AG10803 (cell line): ENCODE measurements around the gene TCF7L1.

Source experiments
- DNase-seq: peaks from one replicate; pipeline ENCODE4 v3.0.0; 2010; ENCODE audit warnings: low read depth
- H3K4me3 ChIP-seq: 2 replicates; pipeline ENCODE4 v1.5.1; 2011; ENCODE audit warnings: mild to moderate bottlenecking, low read length, control low read depth
- CTCF ChIP-seq: conservative IDR thresholded peaks from 2 replicates; pipeline ENCODE4 v1.5.1; 2011; ENCODE audit warnings: mild to moderate bottlenecking, low read length, control low read depth, inconsistent platforms

Gene TCF7L1

DNA sequence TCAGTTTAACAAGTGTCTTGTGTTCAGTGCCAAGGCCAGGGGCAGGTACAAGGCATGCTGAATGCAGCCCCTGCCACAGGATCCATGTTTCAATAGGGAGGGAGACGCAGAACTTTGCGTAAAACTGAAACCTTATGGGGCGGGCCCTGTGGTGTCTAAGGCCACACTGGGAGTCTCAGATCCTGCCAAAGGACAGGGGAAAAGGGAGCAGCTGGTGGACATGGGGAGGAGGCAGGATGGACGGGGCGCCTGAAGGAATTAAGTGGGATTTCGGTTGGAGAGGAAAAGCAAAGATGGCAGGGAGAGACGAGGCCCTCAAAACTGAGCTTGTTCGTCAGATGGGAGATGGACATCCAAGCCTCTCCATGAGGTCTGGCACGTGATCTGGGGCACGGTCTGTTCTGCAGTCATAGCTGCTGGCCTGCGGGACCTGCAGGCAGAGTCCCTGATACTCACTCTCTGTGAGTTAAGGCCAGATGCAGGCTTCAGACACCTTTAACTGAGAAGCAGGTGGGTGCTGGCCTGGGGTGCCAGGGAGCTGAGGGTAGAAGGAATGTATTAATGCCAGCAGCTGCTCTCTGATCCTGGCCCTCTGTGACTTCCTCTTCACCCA is 48.8 kb downstream of the TCF7L1 start:
- no peak overlapping the region for H3K4me3 ChIP-seq
- DNase-seq, result no peak
- TF ChIP-seq CTCF, result no peak

DNA sequence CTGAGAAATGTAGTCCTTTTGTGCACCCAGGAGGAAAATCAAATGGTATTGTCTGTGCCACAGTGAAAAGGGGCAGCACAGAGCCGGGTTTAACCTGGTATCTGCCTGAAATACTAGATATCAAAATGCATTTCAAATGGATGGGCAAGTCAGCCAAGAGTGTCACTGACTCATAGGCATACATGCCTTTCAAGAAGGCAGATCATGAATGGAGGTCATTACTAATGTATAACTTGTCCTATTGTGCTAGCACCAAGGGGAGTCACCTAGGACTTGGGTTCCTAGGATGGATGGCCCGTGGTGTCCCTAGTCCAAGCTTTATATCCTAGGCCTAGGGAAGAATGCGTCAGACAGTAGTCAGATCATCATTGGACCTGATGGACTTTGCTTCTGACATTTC is 49.9 kb downstream of the TCF7L1 start:
- no peak for DNase-seq
- no peak for TF ChIP-seq CTCF
- no peak overlapping the region for H3K4me3 ChIP-seq

DNA sequence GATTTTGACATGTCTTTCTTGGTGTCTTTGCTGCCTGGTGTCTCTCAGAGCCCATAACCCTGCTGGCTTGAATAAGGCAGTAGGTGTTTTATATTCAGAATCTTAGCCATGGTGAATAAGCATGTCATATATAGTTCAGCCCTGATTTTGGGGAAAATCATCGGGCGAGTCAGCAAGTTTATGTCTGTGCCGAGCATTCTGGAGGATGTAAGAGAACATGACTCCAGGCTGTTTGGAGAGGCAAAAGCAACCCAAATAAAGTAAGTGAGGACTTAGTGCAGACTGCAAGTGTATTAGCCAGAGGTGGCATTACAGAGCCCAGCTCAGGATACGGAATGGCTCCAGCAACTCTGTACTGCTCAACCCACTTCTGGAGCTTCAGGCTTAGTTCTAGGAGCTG is 50.3 kb downstream of the TCF7L1 start:
- no peak overlapping the region for H3K4me3 ChIP-seq
- no peak for TF ChIP-seq CTCF
- DNase-seq, result peak; percentile 27

GRCh38 chr2:85184231-85184630 is 51.0 kb downstream of the TCF7L1 start:
- no peak for DNase-seq
- no peak overlapping the region for H3K4me3 ChIP-seq
- no peak for TF ChIP-seq CTCF

GRCh38 chr2:85184990-85185389 is 51.8 kb downstream of the TCF7L1 start:
- TF ChIP-seq CTCF, result no peak
- H3K4me3 ChIP-seq, result no peak overlapping the region
- no peak for DNase-seq

DNA sequence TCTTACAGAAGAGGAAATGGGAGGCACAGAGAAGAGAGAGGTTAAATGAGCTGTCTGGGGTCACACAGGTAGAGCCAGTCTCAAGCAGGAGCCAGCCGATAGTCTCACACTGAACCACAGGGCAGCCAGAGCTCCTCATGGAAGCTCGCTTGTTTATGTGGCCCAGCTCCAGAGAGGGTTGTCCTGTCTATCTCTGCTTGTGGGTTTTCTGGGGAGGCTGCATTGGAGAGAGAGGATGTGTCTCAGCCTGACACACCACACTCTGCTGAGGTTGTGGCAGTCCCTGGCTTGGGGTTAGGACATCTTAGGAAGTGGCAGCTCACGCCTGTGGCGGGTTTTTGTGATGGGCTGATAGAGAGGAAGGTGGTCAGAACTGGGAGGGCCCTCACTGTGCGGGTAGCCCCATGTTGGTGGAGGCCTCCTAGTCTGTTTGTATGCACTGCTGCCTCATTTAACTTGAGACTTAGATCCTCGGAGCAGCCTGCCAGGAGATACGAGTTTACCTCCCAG is 52.3 kb downstream of the TCF7L1 start:
- TF ChIP-seq CTCF, result no peak
- DNase-seq, result peak; percentile 20
- H3K4me3 ChIP-seq, result no peak overlapping the region

DNA sequence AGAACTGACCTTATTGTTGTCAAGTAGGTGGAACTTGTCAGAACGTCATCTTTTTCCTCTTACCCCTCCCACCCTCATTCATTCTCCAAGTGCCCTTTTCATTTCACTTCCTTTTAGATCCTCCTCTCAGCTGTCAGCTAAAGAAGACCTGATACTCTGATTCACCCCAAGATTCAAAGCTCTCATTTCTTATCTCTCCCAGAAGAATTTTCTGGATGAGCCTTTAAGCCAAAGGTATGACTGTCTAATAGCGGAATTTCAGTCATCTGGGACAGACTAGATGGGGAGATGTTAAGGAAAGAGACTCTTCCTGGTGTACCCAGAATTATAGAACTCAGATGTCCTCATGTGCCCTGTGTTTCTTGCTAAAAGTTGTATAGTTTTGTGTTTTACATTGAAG is 53.9 kb downstream of the TCF7L1 start:
- TF ChIP-seq CTCF, result no peak
- no peak for DNase-seq
- no peak overlapping the region for H3K4me3 ChIP-seq
